HG02938 (cell line): ENCODE results near the gene ARHGEF17.

Source experiments
- ATAC-seq: cut with Tn5 transposase; IDR thresholded peaks from one replicate; pipeline ENCODE4 v1.9.1; 2021; ENCODE audit warnings: mild to moderate bottlenecking, moderate library complexity; ENCODE audit not compliant: unreplicated experiment

ARHGEF17 gene

GRCh38 chr11:73355109-73355508 lies 47.0 kb downstream of the ARHGEF17 start:
- ATAC-seq: no peak

DNA sequence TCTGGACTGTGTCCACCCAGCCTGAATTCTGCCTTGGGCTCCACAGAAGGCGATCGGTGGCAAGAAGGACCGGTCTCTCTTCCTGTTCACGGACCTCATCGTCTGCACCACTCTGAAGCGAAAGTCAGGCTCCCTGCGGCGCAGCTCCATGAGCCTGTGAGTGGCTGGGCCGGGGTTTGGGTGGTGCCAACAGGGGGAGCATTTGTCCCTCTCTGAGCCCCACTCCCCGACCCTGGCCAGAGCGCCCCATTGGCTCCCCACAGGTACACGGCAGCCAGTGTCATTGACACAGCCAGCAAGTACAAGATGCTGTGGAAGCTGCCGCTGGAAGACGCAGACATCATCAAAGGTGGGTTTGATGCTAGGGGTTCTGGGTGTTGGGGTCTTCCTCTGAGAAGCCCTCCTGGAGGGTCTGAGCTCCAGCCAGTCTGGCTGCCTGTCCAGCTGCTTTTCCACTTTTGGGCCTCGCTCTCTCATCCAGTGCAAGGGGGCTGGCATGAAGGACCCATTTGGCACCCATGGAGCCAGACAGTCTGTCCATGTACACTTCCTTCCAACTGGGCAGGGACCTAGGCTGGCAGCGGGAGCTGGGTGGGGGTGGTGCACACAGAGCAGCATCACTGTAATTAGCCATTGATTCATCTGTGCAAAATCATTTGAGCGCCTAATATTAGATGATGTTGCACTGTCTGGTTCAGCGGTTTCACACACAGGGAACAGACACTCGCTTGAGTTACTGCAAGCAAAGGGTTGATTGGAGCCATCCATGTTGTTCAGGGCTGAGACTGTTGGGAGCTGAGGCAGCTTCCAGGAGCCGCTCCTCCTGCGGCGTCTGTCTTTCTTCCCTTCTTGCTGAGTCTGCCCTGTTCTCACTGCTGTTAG lies 49.1 kb downstream of the ARHGEF17 start:
- ATAC-seq: no peak

- ATAC-seq: no peak
Observed at GRCh38 chr11:73358071-73358470, 50.0 kb downstream of the ARHGEF17 start.

GRCh38 chr11:73359341-73359740 lies 51.3 kb downstream of the ARHGEF17 start:
- no peak for ATAC-seq

- no peak for ATAC-seq
Observed at GRCh38 chr11:73359930-73360742, 52.1 kb downstream of the ARHGEF17 start.

DNA sequence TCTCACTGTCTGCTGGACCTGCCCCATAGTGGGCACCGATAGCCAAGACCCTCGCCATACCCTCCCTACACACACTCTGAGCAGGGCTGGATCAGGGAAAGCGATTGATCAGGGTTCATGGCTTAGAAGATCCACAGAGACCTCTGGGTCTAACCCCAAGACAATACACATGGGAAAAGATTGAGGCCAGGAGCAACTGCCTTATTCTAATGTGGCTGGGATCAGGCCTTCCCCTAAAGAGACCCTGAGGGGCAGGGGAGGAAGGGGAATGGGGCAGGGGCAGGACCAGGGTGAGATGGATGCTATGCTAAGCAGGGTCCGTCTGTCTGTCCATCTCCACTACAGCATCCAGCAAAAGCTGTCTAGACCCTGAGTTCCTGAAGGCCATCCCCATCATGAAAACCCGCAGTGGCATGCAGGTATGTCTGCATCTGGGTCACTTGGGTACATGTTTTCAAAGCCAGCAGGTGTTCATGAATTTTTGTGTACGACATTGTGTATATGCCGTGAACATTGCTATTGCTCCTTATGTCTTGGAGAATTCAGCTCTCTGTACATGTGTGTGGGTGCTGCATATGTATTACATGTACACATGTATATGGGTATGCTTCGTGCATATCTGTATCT lies 52.8 kb downstream of the ARHGEF17 start:
- ATAC-seq: no peak

GRCh38 chr11:73361953-73362776 lies 54.1 kb downstream of the ARHGEF17 start:
- no peak for ATAC-seq

- no peak for ATAC-seq
Observed at GRCh38 chr11:73363147-73363546, 55.1 kb downstream of the ARHGEF17 start.

DNA sequence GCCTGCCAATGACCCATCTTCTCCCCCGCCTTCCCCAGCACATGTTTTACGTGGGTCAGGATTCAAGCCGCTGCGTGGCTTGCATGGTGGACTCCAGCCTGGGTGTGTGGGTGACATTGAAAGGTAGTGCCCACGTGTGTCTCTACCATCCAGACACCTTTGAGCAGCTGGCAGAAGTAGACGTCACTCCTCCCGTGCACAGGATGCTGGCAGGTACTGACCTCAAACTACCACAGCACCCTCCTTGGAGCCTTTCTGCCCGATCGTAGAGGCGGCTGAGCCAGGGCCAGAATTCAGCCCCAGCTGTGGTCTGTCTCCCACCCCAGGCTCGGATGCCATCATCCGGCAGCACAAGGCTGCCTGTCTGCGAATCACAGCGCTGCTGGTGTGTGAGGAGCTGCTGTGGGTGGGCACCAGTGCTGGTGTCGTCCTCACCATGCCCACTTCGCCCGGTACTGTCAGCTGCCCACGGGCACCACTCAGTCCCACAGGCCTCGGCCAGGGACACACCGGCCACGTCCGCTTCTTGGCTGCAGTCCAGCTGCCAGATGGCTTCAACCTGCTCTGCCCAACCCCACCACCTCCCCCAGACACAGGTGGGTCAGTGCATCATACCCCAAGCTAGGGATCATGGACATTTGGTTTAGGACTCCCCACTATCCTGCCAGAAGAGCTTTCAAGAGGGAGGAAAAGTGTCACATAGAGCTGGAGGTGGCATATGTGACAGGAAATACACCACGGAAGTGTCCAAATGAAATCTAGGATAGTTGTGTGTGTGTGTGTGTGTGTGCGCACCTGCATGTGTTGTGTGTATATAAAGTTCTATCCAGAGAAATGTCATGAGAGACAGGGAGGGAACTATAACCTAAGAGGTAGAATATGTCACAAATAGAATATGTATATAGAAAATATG lies 57.5 kb downstream of the ARHGEF17 start:
- no peak for ATAC-seq

- ATAC-seq: no peak
Observed at GRCh38 chr11:73366265-73366610, 58.2 kb downstream of the ARHGEF17 start.

DNA sequence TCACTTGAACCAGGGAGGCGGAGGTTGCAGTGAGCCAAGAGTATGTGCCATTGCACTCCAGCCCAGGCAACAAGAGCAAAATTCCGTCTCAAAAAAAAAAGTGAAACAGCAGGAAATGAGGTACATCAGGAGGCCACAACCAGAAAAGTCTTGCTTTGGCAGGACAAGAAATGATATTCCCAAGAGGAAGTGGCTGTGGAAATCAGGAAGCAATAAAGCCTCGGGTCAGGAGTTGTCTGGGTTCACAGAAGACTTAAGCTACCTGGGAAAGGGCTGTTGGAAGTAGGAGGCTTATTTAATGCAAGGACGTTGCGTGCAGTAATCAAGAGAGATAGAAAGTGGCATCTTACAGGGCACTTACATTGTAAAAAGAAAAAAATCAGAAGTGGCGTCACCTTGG lies 58.9 kb downstream of the ARHGEF17 start:
- ATAC-seq: no peak

GRCh38 chr11:73367482-73368024 lies 59.5 kb downstream of the ARHGEF17 start:
- no peak for ATAC-seq

DNA sequence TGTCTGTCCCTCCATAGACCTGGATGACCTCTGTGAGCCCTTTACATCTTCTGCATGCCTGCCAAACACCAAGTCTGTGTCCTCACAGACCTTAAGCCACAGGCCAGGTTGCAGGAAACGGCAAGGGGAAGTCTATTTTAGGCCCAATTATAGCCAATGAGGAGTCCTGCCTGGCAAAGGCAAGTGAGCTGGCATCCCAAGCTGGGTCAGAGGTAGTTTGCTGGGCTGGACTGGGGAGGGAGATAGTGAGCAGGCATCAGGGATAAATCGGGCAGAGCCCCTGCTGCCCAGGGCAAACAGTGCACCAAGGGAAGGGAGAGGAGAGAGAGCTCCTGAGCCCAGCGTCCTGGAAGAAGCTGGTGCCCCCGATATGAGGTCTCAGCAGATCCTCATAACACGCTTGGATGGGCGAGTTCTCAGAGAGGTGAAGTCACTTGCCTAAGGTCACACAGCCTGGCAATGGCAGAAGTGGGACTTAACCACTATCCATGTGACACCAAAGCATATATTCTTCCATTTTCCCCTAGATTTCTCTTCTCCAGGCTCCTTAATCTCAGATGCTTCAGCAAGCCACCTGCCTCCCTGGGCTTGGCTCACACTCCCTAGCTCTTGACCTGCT lies 64.4 kb downstream of the ARHGEF17 start:
- ATAC-seq: no peak

DNA sequence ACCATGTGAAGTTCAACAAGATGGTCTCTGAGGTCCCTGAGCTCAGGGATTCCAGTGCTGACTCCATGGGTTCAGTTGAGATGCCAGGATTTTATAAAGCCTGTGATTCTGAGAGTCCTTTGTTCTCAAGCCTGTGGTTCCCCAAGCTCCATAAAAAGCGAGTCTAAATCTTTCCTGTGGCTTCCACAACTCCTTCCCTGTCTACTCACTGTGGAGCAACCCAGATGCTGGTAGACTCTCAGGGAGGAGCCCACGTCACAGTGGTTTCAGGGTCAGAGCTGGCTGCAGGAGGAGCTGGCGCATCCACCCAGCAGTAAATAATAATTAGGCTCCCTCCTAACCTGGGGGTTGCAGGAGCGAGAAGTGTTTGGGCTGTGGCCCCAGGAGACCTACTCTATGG lies 66.1 kb downstream of the ARHGEF17 start:
- ATAC-seq: no peak

DNA sequence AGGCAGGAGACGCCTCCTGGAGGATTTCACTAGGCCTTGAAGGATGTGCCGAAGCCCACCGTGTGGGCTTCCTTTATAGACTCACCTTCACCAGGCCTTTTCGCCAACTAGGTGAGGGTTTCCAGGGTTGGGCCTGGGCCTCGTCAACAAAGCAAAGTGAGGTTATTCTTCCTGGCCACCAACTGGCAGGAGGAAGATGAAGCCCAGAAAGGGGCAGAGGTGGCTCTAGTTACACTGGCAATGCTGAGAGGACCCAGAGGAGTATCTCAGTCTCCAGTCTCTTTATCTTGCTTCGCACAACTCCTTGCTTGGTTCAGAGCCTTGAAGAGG lies 67.7 kb downstream of the ARHGEF17 start:
- ATAC-seq: no peak

GRCh38 chr11:73376160-73376802 lies 68.2 kb downstream of the ARHGEF17 start, which contains the start of gene RELT:
RELT (plus strand) TSS chr11:73376399; CDS start chr11:73389137, 12,738 bp downstream.
- peak; percentile 54 for ATAC-seq

GRCh38 chr11:73376803-73377629 lies 68.9 kb downstream of the ARHGEF17 start:
- ATAC-seq: peak; percentile 29
